ENCODE data around the gene RCOR1.
"Not testable (repeated sequence)": the region's sequence is repeated elsewhere in the genome, so short reads cannot be mapped to it uniquely, and the experiment has no call there.

The RCOR1 gene

GRCh38 chr14:102593825-102594137, 1.3 kb downstream of the RCOR1 start:
- DNase-seq = no peak

- DNase-seq = peak; percentile 42 to 46
These were observed 2.2 kb downstream of the RCOR1 start for GRCh38 chr14:102594514-102595175.

- DNase-seq = no peak
These were observed 9.0 kb downstream of the RCOR1 start for GRCh38 chr14:102601378-102601925.

- DNase-seq = no peak
These were observed 10.2 kb downstream of the RCOR1 start for GRCh38 chr14:102602421-102603292.

- no peak for DNase-seq
These were observed 11.0 kb downstream of the RCOR1 start for GRCh38 chr14:102603293-102603907.

GRCh38 chr14:102604183-102604582, 11.7 kb downstream of the RCOR1 start:
- no peak for DNase-seq

- no peak for DNase-seq
These were observed 12.6 kb downstream of the RCOR1 start for GRCh38 chr14:102605029-102605428.

- DNase-seq = no peak
These were observed 13.8 kb downstream of the RCOR1 start for GRCh38 chr14:102606296-102606695.

GRCh38 chr14:102608064-102608446, 15.6 kb downstream of the RCOR1 start:
- DNase-seq = no peak

GRCh38 chr14:102610968-102611811, 18.7 kb downstream of the RCOR1 start:
- no peak for DNase-seq

GRCh38 chr14:102616318-102616717, 23.9 kb downstream of the RCOR1 start:
- no peak for DNase-seq

GRCh38 chr14:102616799-102617198, 24.4 kb downstream of the RCOR1 start:
- no peak for DNase-seq

- DNase-seq = not testable (repeated sequence)
These were observed 26.6 kb downstream of the RCOR1 start for GRCh38 chr14:102619012-102619411.

GRCh38 chr14:102620413-102620812, 28.0 kb downstream of the RCOR1 start:
- no peak for DNase-seq

GRCh38 chr14:102622262-102622885, 29.9 kb downstream of the RCOR1 start:
- peak in 1 of 2 experiments; percentile 5 for DNase-seq

GRCh38 chr14:102624666-102625065, 32.2 kb downstream of the RCOR1 start:
- DNase-seq = no peak

- no peak for DNase-seq
These were observed 33.3 kb downstream of the RCOR1 start for GRCh38 chr14:102625564-102626296.

- DNase-seq = no peak
These were observed 34.1 kb downstream of the RCOR1 start for GRCh38 chr14:102626530-102626929.

- no peak for DNase-seq
These were observed 36.6 kb downstream of the RCOR1 start for GRCh38 chr14:102629011-102629444.

- DNase-seq = no peak
These were observed 37.4 kb downstream of the RCOR1 start for GRCh38 chr14:102629808-102630350.

GRCh38 chr14:102630405-102630804, 38.0 kb downstream of the RCOR1 start:
- DNase-seq = no peak

Measured in stimulated activated CD4-positive, alpha-beta T cell treated with anti-CD3 and anti-CD28 coated beads, Interleukin-4, amount 100 ng/mL, for 4 hours (primary cell).